H1 (cell line): ENCODE data around the gene IDH3A. TPM values are rescaled to one million over a fixed set of nuclear protein-coding genes. Genes with fewer than 3 reads are reported as not detected.

ENCODE experiments used
- BRCA1 ChIP-seq: IDR thresholded peaks from 2 replicates; pipeline ENCODE4 v1.6.1; 2012; ENCODE audit warnings: low read depth, low read length, improper control_type of control experiment
- CREB1 ChIP-seq: IDR thresholded peaks from 2 replicates; pipeline ENCODE4 v1.6.1; 2012; ENCODE audit warnings: inconsistent platforms
- POLR2A ChIP-seq, 2 experiments: IDR thresholded peaks; 1 replicate in 1 of 2; 2 replicates in 1 of 2; pipeline ENCODE4 v1.6.1; 2011; ENCODE audit warnings: low read depth in 2 of 2, low read length in 2 of 2, mild to moderate bottlenecking in 2 of 2; ENCODE audit errors: control extremely low read depth in 1 of 2
- POLR2AphosphoS5 ChIP-seq: IDR thresholded peaks from 2 replicates; pipeline ENCODE4 v1.6.1; 2011; ENCODE audit warnings: low read depth, low read length
- TAF7 ChIP-seq: optimal IDR thresholded peaks from 2 replicates; pipeline ENCODE3; 2011; ENCODE audit warnings: low read depth, mild to moderate bottlenecking, inconsistent platforms, low read length, moderate library complexity, borderline replicate concordance
- polyA plus RNA-seq, 7 experiments: library from polyadenylated mRNA; depleted of rRNA in 3 of 7; stranded (reverse) in 5 of 7; unstranded in 2 of 7; fragments of >200 nt in 5 of 7; fragments of 200-250 nt in 2 of 7; gene quantifications; 1 replicate in 5 of 7; 2 replicates in 1 of 7; 4 replicates in 1 of 7; pipeline versions ENCODE4 v1.2.1 to v1.2.3, GENCODE V29; 2011 to 2013; ENCODE audit warnings: missing spikeins in 2 of 7, mixed read lengths in 2 of 7
- total RNA-seq: library from RNA; stranded (reverse); fragmentation: NEBNext Ultra II Directional; extraction: Animal tissue kit (Norgen Biotek cat#: 25700); gene quantifications from 2 replicates; pipeline ENCODE4 v1.2.1, GENCODE V29; 2021
- TF ChIP-seq, protein P1 (sequence below): fragments of 300-600 bp; sonication (generic); IDR thresholded peaks from 2 replicates; pipeline ENCODE4 v1.7.1; 2012; ENCODE audit warnings: low read length, moderate library complexity, mild to moderate bottlenecking, inconsistent platforms; ENCODE audit not compliant: insufficient replicate concordance
- TF ChIP-seq, protein P2 (sequence below): IDR thresholded peaks from 2 replicates; pipeline ENCODE4 v1.6.1; 2012; ENCODE audit warnings: low read length, inconsistent platforms
- TF ChIP-seq, protein P3 (sequence below): IDR thresholded peaks from 2 replicates; pipeline ENCODE4 v1.6.1; 2011; ENCODE audit warnings: low read length, improper control_type of control experiment

The IDH3A gene
- total and polyA plus RNA-seq, 2 of the 8 experiments (the other 6 are each of a cell fraction or from before 2014, with no cell fraction given) = 23.4 to 36.8 TPM

DNA sequence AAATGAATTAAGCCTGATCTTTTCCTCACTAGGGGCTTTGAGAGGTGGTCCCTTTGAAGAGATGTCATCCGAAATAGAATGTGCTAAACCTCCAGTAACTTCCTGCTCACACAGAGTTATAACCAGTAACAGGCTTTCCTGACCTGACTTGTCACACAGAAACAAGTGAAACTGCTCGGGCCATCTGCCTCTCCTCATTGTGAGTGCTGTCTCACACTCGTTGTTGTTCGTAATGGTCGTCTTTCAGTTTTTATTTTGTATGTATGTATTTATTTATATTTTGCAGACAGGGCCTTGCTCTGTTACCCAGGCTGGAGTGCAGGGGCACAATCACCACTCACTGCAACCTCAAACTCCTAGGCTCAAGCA lies 61.2 kb downstream of the IDH3A start (continued):
- TF ChIP-seq, protein P1, sequence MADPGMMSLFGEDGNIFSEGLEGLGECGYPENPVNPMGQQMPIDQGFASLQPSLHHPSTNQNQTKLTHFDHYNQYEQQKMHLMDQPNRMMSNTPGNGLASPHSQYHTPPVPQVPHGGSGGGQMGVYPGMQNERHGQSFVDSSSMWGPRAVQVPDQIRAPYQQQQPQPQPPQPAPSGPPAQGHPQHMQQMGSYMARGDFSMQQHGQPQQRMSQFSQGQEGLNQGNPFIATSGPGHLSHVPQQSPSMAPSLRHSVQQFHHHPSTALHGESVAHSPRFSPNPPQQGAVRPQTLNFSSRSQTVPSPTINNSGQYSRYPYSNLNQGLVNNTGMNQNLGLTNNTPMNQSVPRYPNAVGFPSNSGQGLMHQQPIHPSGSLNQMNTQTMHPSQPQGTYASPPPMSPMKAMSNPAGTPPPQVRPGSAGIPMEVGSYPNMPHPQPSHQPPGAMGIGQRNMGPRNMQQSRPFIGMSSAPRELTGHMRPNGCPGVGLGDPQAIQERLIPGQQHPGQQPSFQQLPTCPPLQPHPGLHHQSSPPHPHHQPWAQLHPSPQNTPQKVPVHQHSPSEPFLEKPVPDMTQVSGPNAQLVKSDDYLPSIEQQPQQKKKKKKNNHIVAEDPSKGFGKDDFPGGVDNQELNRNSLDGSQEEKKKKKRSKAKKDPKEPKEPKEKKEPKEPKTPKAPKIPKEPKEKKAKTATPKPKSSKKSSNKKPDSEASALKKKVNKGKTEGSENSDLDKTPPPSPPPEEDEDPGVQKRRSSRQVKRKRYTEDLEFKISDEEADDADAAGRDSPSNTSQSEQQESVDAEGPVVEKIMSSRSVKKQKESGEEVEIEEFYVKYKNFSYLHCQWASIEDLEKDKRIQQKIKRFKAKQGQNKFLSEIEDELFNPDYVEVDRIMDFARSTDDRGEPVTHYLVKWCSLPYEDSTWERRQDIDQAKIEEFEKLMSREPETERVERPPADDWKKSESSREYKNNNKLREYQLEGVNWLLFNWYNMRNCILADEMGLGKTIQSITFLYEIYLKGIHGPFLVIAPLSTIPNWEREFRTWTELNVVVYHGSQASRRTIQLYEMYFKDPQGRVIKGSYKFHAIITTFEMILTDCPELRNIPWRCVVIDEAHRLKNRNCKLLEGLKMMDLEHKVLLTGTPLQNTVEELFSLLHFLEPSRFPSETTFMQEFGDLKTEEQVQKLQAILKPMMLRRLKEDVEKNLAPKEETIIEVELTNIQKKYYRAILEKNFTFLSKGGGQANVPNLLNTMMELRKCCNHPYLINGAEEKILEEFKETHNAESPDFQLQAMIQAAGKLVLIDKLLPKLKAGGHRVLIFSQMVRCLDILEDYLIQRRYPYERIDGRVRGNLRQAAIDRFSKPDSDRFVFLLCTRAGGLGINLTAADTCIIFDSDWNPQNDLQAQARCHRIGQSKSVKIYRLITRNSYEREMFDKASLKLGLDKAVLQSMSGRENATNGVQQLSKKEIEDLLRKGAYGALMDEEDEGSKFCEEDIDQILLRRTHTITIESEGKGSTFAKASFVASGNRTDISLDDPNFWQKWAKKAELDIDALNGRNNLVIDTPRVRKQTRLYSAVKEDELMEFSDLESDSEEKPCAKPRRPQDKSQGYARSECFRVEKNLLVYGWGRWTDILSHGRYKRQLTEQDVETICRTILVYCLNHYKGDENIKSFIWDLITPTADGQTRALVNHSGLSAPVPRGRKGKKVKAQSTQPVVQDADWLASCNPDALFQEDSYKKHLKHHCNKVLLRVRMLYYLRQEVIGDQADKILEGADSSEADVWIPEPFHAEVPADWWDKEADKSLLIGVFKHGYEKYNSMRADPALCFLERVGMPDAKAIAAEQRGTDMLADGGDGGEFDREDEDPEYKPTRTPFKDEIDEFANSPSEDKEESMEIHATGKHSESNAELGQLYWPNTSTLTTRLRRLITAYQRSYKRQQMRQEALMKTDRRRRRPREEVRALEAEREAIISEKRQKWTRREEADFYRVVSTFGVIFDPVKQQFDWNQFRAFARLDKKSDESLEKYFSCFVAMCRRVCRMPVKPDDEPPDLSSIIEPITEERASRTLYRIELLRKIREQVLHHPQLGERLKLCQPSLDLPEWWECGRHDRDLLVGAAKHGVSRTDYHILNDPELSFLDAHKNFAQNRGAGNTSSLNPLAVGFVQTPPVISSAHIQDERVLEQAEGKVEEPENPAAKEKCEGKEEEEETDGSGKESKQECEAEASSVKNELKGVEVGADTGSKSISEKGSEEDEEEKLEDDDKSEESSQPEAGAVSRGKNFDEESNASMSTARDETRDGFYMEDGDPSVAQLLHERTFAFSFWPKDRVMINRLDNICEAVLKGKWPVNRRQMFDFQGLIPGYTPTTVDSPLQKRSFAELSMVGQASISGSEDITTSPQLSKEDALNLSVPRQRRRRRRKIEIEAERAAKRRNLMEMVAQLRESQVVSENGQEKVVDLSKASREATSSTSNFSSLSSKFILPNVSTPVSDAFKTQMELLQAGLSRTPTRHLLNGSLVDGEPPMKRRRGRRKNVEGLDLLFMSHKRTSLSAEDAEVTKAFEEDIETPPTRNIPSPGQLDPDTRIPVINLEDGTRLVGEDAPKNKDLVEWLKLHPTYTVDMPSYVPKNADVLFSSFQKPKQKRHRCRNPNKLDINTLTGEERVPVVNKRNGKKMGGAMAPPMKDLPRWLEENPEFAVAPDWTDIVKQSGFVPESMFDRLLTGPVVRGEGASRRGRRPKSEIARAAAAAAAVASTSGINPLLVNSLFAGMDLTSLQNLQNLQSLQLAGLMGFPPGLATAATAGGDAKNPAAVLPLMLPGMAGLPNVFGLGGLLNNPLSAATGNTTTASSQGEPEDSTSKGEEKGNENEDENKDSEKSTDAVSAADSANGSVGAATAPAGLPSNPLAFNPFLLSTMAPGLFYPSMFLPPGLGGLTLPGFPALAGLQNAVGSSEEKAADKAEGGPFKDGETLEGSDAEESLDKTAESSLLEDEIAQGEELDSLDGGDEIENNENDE = no peak
- TF ChIP-seq BRCA1 = no peak
- TF ChIP-seq POLR2AphosphoS5 = no peak
- TF ChIP-seq, protein P2, sequence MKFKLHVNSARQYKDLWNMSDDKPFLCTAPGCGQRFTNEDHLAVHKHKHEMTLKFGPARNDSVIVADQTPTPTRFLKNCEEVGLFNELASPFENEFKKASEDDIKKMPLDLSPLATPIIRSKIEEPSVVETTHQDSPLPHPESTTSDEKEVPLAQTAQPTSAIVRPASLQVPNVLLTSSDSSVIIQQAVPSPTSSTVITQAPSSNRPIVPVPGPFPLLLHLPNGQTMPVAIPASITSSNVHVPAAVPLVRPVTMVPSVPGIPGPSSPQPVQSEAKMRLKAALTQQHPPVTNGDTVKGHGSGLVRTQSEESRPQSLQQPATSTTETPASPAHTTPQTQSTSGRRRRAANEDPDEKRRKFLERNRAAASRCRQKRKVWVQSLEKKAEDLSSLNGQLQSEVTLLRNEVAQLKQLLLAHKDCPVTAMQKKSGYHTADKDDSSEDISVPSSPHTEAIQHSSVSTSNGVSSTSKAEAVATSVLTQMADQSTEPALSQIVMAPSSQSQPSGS = no peak
- no peak for TF ChIP-seq CREB1
- no peak for TF ChIP-seq TAF7
- TF ChIP-seq, protein P3, sequence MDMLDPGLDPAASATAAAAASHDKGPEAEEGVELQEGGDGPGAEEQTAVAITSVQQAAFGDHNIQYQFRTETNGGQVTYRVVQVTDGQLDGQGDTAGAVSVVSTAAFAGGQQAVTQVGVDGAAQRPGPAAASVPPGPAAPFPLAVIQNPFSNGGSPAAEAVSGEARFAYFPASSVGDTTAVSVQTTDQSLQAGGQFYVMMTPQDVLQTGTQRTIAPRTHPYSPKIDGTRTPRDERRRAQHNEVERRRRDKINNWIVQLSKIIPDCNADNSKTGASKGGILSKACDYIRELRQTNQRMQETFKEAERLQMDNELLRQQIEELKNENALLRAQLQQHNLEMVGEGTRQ = no peak
- TF ChIP-seq POLR2A (IDR thresholded peaks at IDR 0.05; ENCODE audit: control extremely low read depth in 1 of 2, low read depth in 2 of 2, low read length in 2 of 2) = no peak
